Globus pallidus (tissue), 1 donor: ENCODE data around the gene LILRA5.
"Not testable (repeated sequence)": the region's sequence is repeated elsewhere in the genome, so short reads cannot be mapped to it uniquely, and the experiment has no call there.

ENCODE experiments used
- DNase-seq: peaks from one replicate; pipeline ENCODE4 v3.0.0-alpha.2; 2015; ENCODE audit warnings: low spot score

LILRA5 gene

DNA sequence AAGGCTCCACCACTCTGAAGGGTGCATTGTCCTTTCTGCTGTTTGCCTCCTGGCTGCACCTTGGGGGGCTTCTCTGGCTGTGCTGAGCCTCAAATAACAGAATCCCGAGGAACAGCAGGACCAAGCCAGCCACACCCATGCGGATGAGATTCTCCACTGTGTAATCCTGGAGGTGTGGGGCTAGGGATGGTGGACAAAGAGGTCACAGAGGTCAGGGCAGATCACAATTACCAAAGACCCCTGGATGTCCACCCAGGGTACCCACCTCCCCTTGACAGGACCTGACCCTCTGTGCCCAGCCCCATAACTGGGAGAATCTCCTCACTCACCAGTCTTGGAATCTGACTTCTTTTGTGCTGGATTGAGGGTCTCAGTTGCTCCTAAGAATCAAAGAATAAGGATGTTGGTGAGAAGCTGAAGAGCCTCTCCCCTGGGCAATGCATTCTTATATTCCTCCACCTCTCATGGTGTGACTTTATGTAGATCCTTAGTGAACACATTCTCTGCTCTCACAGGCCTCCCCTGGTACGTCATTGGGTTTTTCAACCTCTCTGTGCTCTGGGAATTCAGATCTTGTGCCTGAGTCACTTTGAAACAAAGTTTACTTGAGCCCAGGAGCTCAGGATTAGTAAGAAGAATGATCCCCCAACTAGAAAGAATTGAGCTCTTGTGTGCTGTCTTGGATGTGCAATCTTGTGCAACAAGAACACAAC lies 20.8 kb upstream of the LILRA5 start:
- no peak for DNase-seq

- no peak for DNase-seq
These were observed 19.2 kb upstream of the LILRA5 start for GRCh38 chr19:54332149-54332548.

DNA sequence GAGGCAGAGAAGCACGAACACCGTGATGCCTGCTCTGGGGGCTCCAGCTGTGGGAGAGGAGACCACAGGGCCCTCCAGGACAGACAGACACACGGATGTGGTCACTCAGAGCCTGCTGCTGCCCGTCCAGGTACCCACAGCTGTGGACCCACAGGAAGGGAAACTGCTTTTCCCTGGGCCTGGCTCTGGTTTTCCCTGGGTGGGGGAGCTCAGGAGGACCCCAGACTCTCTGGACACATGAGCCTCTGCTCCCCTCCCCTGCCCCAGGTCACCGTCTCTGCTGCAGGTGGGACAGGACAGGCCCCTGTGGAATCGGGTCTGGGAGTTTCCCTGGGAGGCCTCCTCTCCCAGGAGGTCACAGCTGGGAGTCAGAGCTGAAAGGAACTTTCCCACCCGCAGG lies 18.7 kb upstream of the LILRA5 start:
- DNase-seq: no peak

DNA sequence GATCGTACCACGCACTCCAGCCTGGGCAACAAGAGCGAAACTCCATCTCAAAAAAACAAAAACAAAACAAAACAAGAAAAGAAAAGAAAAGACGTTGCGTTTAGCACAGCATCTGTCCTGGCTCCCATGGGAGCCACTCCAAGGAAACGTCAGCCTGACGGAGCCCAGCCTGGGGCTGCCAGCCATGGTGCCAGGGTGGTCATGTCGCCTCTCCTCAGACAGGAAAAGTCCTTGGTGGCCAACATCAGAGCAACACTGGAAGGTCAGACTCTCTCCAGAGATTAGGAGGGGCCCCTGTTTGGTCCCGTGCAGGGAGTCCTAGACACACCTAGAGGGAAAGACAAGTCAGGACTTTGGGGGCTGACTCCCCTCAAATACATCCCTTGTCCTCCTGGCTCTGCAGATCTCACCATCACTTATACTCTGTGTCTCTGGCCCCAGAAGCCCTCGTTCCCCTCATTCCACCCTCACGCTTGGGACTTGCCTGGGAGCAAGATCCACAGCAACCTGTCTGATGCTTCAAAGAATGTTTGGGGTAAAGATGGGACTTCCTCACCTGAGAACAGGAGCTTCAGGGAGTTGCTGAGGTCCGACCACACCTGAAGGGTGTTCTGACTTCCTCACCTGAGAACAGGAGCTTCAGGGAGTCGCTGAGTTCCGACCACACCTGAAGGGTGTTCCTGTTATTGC lies 16.7 kb upstream of the LILRA5 start:
- no peak for DNase-seq

DNA sequence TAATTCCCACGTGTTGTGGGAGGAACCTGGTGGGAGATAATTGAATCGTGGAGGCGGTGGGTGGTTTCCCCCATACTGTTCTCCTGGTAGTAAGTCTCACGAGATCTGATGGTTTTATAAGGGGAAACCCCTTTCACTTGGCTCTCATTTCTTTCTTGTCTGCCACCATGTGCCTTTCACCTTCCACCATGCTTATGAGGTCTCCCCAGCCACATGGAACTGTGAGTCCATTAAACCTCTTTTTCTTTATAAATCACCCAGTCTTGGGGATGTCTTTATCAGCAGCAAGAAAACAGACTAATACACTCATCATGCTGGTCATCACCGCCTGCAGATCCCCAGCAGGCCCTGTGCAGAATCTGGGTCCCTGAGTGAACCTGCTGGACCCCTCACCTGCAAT lies 15.8 kb upstream of the LILRA5 start:
- not testable (repeated sequence) for DNase-seq

DNA sequence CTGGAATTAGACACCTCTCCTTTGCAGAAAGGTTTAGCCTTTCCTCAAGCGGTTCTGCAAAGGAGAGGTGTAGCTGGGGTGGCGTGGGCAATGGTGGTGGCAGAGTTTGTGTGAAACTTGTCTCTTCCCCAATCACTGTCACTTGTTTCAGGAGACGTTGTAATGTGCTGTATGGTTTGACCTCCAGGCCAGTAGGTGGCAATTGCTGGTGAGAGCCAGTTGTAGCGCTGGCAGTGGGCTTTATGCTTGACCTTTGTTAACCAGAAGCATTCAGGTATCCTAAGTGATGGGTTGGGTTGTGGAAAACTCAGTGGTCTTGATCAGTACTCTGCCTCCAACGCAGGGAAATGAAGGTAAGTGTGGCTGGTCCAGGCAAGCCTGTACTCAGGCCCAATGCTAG lies 12.7 kb upstream of the LILRA5 start:
- no peak for DNase-seq

DNA sequence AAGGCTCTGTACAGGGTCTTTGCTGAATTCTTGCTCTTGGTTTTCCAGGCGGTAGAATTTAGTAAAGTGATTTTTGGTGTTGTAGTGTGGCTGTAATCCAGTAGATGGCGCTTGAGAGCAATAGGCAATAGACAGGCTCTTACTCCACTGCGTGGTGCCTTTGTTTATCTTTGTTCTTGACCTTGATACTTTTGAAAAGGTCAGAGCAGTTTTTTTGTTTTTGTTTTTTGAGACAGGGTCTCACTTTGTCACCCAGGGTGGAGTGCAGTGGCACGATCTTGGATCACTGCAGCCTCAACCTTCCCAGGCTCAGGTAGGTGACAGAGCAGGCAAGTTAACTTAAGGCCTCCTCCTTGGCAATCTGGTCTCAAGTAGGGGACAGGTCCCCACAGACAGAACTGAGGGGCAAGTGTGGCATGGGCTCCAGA lies 12.2 kb upstream of the LILRA5 start:
- DNase-seq: no peak

DNA sequence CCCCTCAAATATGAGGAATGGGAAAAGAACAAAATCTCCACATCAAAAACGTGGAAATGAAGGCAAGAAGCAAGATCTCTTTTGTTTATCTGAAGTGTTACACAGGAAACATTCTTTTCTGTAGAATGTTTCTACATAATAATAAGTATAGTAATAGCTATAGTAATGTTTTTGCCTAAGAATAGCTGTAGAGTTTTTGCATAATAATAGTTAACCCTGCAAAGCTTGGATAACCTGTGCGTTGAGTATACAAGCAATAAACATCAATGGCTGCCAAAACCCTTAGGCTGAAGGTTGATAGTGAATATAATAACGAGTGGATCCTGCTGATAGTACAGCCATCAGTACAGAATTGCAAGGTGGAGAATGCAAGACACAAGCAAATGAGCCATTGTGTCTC lies 11.1 kb upstream of the LILRA5 start:
- DNase-seq: no peak

- DNase-seq: not testable (repeated sequence)
These were observed 10.0 kb upstream of the LILRA5 start for GRCh38 chr19:54322934-54323333.

- DNase-seq: not testable (repeated sequence)
These were observed 9.3 kb upstream of the LILRA5 start for GRCh38 chr19:54322295-54322694.

GRCh38 chr19:54319892-54320670 lies 7.1 kb upstream of the LILRA5 start:
- no peak for DNase-seq

DNA sequence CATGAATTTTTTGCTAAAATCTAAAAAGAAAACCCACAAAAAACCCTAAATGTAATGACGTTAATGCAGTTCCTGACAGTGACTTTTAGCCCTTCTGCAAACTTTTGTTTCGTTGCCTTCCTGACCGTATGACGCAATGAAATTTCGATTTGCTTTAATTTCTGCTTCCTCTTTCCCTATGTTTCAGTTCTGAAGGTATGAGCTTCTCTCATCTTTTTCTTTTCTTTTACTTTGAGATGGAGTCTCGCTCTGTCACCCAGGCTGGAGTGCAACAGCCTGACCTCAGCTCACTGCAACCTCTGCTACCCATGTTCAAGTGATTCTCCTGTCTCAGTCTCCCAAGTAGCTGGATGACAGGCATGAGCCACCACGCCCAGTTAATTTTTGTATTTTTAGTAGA lies 6.1 kb upstream of the LILRA5 start:
- DNase-seq: no peak

GRCh38 chr19:54317965-54318240 lies 4.9 kb upstream of the LILRA5 start:
- DNase-seq: no peak

- no peak for DNase-seq
These were observed 4.4 kb upstream of the LILRA5 start for GRCh38 chr19:54317108-54317964.

DNA sequence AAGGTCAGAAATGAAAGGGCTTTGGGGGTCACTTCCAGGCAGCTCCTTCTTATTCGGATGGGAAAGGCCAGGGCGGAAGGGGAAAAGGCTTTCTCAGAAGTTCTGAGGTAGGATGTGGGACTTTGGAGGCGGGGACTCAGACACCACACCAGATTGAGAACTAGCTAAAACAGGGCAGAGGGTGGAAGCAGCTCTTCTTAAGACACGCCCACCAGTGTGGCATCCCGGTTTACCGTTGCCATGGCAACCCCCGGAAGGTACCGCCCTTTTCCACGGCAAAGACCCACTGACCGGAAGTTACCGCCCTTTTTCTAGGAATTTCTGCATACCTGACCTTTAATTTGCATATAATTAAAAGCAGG lies 3.8 kb upstream of the LILRA5 start:
- DNase-seq: no peak

- DNase-seq: no peak
These were observed 3.0 kb upstream of the LILRA5 start for GRCh38 chr19:54315956-54316355.

DNA sequence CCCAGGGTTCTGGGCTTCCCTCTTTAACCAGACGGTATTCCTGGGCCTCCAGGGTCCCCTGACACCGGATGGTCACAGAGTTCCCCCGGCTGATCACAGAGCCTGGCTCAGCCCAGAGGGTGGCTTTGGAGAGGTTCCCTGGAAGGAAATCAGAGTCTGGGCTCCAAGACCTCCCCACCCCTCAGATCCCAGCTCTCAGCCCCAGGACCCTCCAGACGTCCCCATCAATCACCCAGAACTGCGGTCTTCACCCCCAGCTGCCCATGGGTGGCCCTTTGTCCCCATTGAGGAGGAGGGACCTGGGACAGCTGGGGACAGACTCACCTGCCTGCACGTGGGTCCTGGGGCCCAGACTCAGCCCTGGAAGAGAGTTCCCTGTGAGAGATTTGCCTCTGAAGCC lies 955 bp downstream of the LILRA5 start:
- no peak for DNase-seq

GRCh38 chr19:54311486-54311885 lies 1.5 kb downstream of the LILRA5 start:
- no peak for DNase-seq

GRCh38 chr19:54310543-54310942 lies 2.4 kb downstream of the LILRA5 start:
- no peak for DNase-seq

GRCh38 chr19:54309811-54310210 lies 3.2 kb downstream of the LILRA5 start:
- no peak for DNase-seq

GRCh38 chr19:54307389-54308020 lies 5.5 kb downstream of the LILRA5 start:
- no peak for DNase-seq

DNA sequence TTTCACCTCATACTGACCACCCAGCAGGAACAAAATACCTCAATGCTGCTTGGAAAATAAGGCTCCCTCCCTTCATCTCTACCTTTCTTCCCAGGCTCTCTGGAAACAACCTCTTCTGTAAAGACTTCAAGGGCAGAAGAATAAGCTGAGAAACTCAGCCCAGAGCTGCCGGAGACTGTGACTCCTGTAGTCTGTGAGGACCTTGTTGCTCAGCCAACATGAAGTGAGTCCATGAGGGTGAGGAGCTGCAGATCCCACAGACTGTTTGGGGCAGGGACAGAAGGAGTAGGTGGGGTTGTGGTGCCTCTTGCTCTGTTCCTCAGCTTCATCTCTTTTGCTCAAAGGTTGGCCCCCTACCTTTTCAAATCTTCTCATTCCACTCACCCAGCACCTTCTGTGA lies 7.8 kb downstream of the LILRA5 start:
- DNase-seq: no peak
